HG02943 (cell line): ENCODE measurements around the gene KIRREL3.

Experiments
- ATAC-seq: cut with Tn5 transposase; IDR thresholded peaks from one replicate; pipeline ENCODE4 v1.9.1; 2021; ENCODE audit warnings: mild to moderate bottlenecking, low read depth, moderate library complexity; ENCODE audit not compliant: unreplicated experiment

The KIRREL3 gene

GRCh38 chr11:126525702-126526101, 474.9 kb downstream of the KIRREL3 start:
- ATAC-seq: no peak

DNA sequence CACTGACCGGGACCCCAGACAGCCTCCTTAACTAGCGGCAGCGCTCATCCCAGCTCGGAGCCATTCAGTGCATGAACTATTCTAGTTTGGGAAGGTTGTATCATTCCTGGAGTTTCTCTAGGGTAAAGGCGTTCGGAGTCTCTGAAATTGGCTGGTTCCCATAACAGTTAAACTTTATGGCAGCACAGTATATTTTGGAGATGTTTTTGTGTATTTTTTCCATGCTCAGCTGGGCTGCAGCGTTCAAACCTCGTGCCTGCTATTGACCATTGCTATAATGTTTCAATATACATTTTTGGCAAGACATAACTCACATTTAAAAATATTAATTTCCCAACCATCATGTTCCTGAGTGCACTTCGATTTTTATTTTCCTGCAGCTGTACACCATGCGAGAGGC, 475.4 kb downstream of the KIRREL3 start:
- no peak for ATAC-seq

- no peak for ATAC-seq
These were observed 476.9 kb downstream of the KIRREL3 start for GRCh38 chr11:126523441-126524205.

DNA sequence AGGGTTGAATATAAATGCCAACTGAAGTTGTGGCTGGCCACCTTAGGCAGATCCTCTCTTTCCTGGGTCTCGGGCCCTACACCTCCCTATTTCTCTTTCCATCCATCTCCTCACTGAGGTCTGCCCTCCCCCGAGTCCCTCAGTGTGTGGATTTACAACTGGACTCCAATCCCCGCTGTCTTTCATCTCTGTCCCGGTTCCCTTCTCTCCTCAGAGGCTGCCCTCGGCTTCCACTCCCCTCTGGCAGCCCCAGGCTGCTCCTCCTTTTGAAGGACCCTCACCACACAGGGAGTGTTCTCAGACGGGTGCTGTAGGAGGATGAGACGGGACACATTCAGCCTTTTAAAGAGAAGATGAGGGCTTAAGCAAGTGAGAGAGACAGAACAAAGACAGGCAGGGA, 478.0 kb downstream of the KIRREL3 start:
- ATAC-seq: no peak

- no peak for ATAC-seq
These were observed 478.4 kb downstream of the KIRREL3 start for GRCh38 chr11:126522152-126522551.

DNA sequence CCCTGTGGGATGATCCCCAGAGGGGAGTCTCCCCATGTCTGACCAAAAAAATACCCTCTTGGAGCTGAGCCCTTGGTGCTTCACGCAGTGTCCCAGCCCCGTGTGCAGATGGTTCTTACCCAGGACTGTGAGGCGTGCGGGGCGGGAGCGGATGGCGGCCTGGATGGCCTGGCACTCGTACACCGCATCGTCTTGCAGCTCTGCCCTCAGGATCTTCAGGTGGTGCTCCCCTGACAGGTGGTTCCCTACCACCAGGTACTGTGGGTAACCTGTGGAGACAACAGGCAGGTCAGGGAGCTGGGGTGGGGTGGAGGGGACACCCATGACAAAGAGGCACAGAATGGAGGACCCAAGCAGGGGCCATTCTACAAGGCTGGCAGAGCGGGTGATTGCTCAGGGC, 479.4 kb downstream of the KIRREL3 start:
- no peak for ATAC-seq

GRCh38 chr11:126519764-126520734, 480.5 kb downstream of the KIRREL3 start:
- no peak for ATAC-seq

DNA sequence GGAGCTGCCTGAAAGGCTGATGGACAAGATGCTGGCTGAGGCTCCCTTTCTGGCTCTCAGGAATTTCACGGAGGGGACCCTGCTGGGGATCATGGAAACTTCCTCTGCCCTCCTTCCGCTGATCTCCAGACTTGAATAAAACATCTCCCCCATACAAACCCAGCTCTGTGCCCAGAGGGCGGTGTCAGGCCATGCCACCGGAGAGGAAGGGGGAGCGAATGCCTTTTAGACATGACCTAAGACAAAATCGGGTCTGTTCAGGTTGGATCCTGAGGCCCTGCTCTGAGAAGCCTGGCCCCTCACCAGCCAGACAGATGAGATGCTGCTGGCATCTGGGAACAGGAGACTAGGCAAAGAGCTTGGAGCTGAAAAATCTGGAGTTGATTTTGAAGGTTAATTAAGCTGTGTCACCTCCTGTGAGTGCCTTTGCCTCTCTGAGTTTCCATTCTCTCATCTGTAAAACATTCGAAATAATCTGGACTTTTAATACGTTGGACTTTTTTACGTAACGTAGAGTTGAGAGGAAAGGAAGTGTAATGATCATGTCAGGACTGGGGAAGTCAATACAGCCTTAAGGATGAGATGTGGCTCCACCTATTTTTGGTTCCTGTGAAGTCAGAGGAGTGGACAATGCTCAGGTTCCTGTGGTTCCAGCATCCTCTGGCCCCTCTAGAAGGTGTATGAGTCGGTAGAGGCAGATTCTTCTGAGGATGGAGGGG, 481.4 kb downstream of the KIRREL3 start:
- ATAC-seq: no peak

- no peak for ATAC-seq
These were observed 482.2 kb downstream of the KIRREL3 start for GRCh38 chr11:126518071-126518971.

GRCh38 chr11:126515501-126515900, 485.1 kb downstream of the KIRREL3 start:
- no peak for ATAC-seq

DNA sequence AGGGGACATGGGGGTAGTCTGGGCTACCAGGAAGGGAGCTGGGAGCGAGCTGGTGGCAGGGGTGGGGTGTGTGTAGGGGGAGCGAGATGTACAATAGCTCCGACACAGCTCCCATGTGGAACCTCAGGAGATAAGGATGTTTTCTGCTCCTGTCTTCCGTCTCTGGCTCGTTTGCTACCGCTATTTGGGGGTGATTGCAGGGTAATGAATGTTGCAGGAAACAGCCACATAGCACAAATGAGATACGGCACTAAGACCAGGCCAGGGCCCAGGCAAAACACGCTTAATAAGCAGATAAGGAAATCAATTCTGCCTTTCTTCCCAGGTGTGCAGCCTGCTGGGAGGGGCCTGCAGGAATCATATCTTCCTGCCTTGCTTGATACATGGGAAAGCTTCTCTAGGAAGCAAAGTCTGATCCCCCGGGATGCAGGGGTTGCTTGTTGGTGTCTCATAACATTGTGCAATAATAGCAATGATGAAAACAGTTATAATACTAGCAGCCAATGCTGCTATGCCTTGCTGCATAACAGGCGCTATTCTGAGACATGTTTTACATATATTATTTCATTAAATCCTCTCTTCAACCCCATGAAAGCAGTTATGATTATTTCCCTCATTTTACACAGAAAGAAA, 486.4 kb downstream of the KIRREL3 start:
- no peak for ATAC-seq

DNA sequence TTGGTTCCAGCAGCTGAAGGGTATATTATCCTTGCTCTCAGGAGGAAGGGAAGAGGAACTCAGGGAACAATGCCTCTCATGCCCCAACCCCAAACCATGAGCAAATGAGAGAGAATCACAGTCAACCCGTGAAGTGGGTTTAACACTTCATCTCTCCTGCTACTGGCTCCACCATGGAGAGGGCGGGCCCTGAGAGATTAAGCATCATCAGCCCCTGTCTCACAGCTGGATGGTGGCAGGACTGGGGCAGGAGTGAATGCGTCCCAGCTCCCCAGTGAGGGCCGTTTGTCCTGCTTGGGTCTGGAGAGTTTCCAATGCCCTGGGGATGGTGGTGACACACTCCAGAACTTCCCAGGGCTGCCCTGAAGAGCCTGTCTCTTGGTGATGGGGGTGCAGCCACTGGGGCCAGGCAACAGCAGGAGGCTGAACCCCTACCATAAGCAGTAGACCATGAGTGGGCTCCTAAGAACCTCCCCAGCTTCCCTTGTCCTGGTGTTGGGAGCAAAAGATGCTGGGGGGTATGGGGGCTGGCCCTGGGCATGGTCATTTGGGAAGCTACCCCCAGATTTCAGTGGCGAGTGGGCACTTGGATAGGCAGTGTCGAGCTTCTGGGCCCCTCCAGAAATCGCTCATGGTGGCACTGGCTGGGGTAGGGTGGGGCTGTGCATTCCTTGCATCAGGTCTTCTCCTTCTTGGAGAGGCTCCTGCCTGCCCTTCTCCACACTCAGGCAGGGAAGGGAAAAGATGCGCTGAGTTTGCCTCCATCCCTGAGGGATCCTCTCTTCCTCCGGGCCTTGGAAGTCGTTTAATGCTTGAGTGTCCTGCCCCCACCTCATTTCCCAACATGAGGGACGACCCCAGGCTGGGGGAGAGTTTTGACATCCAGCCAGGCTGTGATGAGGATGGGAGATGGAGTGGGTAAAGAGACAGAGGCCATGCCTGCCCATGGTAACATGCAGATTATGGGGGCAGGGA, 487.5 kb downstream of the KIRREL3 start:
- no peak for ATAC-seq

GRCh38 chr11:126512251-126512650, 488.3 kb downstream of the KIRREL3 start:
- no peak for ATAC-seq

DNA sequence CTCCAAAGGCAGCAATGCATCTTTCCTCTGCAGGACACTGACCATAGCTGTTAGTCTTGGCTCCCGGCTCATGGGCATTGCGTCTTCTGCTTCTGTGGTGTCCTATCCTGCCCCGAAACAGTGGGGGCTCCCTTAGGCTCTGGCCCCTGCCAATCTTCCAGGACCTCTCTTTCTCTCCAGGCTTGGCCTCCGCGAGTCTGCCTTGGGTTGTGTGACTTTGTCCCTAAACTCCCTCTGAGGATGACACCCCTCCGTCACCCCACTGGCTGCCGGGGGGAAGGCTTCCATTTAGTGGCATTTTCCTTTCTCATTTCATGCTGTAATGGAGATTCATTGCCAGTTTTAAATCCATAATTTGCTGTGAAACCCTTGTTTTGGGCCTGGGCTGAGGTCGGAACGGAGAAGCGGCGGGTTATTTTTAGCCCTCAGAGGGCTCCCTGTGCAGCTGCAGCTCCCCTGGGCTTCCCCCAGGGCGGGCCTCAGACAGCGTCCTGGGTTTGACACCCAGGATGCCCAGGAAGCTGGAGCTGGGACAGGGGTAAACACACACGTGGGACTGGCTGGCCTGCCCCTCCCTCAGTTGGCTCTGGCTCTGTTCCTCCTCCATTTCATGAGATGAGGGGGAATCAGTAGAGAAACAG, 489.0 kb downstream of the KIRREL3 start:
- ATAC-seq: no peak

DNA sequence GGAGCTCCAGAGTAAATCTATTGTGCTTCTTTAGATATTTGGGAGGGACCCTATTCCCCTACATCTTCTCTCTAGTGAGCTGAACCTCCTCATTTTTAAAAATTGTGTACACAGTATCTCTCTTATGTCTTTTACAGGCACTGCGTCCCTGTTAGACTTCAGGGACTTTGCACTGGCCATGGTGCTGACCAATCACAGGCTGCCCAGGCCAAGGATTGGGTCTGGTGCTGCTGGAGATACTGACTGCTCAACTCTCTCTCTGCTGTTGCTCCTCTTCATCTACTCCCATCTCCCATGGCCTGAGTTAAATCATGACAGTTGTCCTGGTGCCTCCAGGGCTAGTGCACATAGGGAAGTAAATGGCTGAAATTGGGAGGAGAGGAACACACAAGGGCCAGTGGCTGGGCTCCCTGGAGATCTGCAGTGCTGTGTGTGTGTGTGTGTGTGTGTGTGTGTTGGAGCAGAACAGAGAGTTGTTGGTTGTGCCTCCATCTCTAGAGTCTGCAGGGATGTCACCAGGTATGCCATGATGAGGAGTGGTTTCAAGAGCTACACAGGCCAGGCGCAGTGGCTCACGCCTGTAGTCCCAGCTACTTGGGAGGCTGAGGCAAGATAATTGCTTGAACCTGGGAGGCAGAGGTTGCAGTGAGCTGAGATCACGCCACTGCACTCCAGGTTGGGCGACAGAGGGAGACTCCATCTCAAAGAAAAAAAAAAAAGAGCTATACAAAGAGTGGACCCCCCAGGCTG, 489.8 kb downstream of the KIRREL3 start:
- no peak for ATAC-seq

- ATAC-seq: no peak
These were observed 492.9 kb downstream of the KIRREL3 start for GRCh38 chr11:126507646-126508045.

GRCh38 chr11:126506789-126507188, 493.8 kb downstream of the KIRREL3 start:
- no peak for ATAC-seq
